Sigmoid colon (tissue), 7 donors: ENCODE results near the gene HES5. TPM values are rescaled to one million over a fixed set of nuclear protein-coding genes. Genes with fewer than 3 reads are reported as not detected.

Experiments
- DNase-seq: peaks from one replicate; pipeline ENCODE4 v3.0.0-alpha.2; 2019
- H3K27ac ChIP-seq, 4 donors: fragments of 200-600 bp; sonication (generic); one replicate each; pipeline ENCODE4 v1.5.1; 2016 to 2019; ENCODE audit warnings: mild to moderate bottlenecking in 1 of 4
- H3K27me3 ChIP-seq, 3 donors: fragments of 200-600 bp; sonication (generic); one replicate each; pipeline ENCODE4 v1.5.1; 2019; ENCODE audit warnings: mild to moderate bottlenecking in 1 of 3
- H3K36me3 ChIP-seq, 4 donors: fragments of 200-600 bp; sonication (generic); one replicate each; pipeline ENCODE4 v1.5.1; 2016 to 2019
- H3K4me1 ChIP-seq, 4 donors: fragments of 200-600 bp; sonication (generic); one replicate each; pipeline ENCODE4 v1.5.1; 2017 to 2019
- H3K4me3 ChIP-seq, 4 donors: fragments of 200-600 bp; sonication (generic); one replicate each; pipeline ENCODE4 v1.5.1; 2017 to 2019; ENCODE audit warnings: mild to moderate bottlenecking in 2 of 4, moderate library complexity in 1 of 4
- H3K9me3 ChIP-seq, 4 donors: fragments of 200-600 bp in 3 of 4; sonication (generic) in 3 of 4; one replicate each; pipeline versions ENCODE4 v1.5.1 to v1.6.1; 2013 to 2019
- CTCF ChIP-seq, 4 experiments: fragments of 450-650 bp in 3 of 4; fragments of 200-600 bp in 1 of 4; IDR thresholded peaks; one replicate each; pipeline ENCODE4 v1.5.1; 2016 to 2019; ENCODE audit warnings: antibody characterized with exemption in 4 of 4, mild to moderate bottlenecking in 3 of 4, moderate library complexity in 2 of 4
- EP300 ChIP-seq, 4 donors: sonication (generic); formaldehyde crosslinking; IDR thresholded peaks; one replicate each; pipeline ENCODE4 v1.6.1; 2017; ENCODE audit warnings: antibody characterized with exemption in 4 of 4
- POLR2A ChIP-seq, 2 donors: fragments of 450-650 bp; IDR thresholded peaks; one replicate each; pipeline ENCODE4 v1.6.1; 2016; ENCODE audit warnings: antibody characterized with exemption in 2 of 2, mild to moderate bottlenecking in 2 of 2, moderate library complexity in 2 of 2
- POLR2AphosphoS5 ChIP-seq, 4 donors: sonication (generic); formaldehyde crosslinking; IDR thresholded peaks; one replicate each; pipeline ENCODE4 v1.6.1; 2017; ENCODE audit warnings: antibody characterized with exemption in 4 of 4
- WGBS, 2 donors: extraction: QIAGEN DNeasy Blood & Tissue Kit; methylation state at CpG; one replicate each; pipeline ENCODE4 v1.1.7; 2013; 5-methylcytosine and 5-hydroxymethylcytosine counted together
- intact Hi-C: fragments of 100-400 bp; cut with DNase I; formaldehyde crosslinking; loops from one replicate; pipeline ENCODE4 v1.15.1; 2023
- polyA plus RNA-seq, 3 donors: library from polyadenylated mRNA; stranded (reverse); fragments of 200-250 nt; gene quantifications; one replicate each; pipeline ENCODE4 v1.2.3, GENCODE V29; 2013
- total RNA-seq, 4 donors: library from RNA; depleted of rRNA; stranded (reverse); fragments of >200 nt; gene quantifications; one replicate each; pipeline ENCODE4 v1.1.0, GENCODE V29; 2016
- donor health status: healthy with polysubstance abuse.
- donor health status: Bipolar disorder and iron deficiency.
- donor health status: healthy.

The HES5 gene
- total and polyA plus RNA-seq, 7 donors, result 0.36 to 1.2 (median 0.61) TPM; not detected in 4

GRCh38 chr1:2503554-2504224 lies 26.4 kb downstream of the HES5 start:
- TF ChIP-seq CTCF (IDR thresholded peaks at IDR 0.05) (no peak), EP300 (IDR thresholded peaks at IDR 0.05) (no peak), POLR2AphosphoS5 (IDR thresholded peaks at IDR 0.05) (no peak), POLR2A (IDR thresholded peaks at IDR 0.05) (no peak)
- H3K4me3 ChIP-seq, result no peak overlapping the region
- no peak for DNase-seq
- H3K4me1 ChIP-seq, result peaks cover 0 to 18% (median 10%) of the 10 kb centered on the region in 4 donors
- no peaks in the 10 kb centered on the region for H3K9me3 ChIP-seq
- H3K36me3 ChIP-seq, result peaks cover 0 to 13% (median 4%) of the 10 kb centered on the region in 4 donors
- peaks cover 17 to 71% (median 42%) of the 10 kb centered on the region in 3 donors for H3K27me3 ChIP-seq
- H3K27ac ChIP-seq, result no peak overlapping the region
- 36 to 48% methylated on average over 42 of the region's 42 CpGs for WGBS, 2 donors
- intact Hi-C loops, result no loop called here

- no peak for TF ChIP-seq POLR2A (IDR thresholded peaks at IDR 0.05)
- TF ChIP-seq EP300 (IDR thresholded peaks at IDR 0.05), result no peak
- TF ChIP-seq POLR2AphosphoS5 (IDR thresholded peaks at IDR 0.05), result no peak
- TF ChIP-seq CTCF (IDR thresholded peaks at IDR 0.05), result no peak
- no peak for DNase-seq
- no peaks in the 10 kb centered on the region for H3K9me3 ChIP-seq
- no peak overlapping the region for H3K27ac ChIP-seq
- peaks cover 0 to 18% (median 10%) of the 10 kb centered on the region in 4 donors for H3K4me1 ChIP-seq
- peaks cover 17 to 71% (median 42%) of the 10 kb centered on the region in 3 donors for H3K27me3 ChIP-seq
- intact Hi-C loops, result no loop called here
- 77 to 80% methylated on average over 36 of the region's 36 CpGs for WGBS, 2 donors
- H3K4me3 ChIP-seq, result no peak overlapping the region
- peaks cover 0 to 6% (median under 1%) of the 10 kb centered on the region in 4 donors for H3K36me3 ChIP-seq
Observed at GRCh38 chr1:2502661-2503553, 27.2 kb downstream of the HES5 start.

GRCh38 chr1:2502210-2502609 lies 27.9 kb downstream of the HES5 start:
- 88 to 92% methylated on average over 34 of the region's 34 CpGs for WGBS, 2 donors
- H3K27ac ChIP-seq, result no peak overlapping the region
- intact Hi-C loops, result no loop called here

GRCh38 chr1:2501820-2502119 lies 28.3 kb downstream of the HES5 start:
- DNase-seq, result no peak
- no peak overlapping the region for H3K4me3 ChIP-seq
- WGBS, 2 donors, result 71 to 76% methylated on average over 7 of the region's 7 CpGs
- intact Hi-C loops, result no loop called here
- H3K27ac ChIP-seq, result no peak overlapping the region
- TF ChIP-seq POLR2AphosphoS5 (IDR thresholded peaks at IDR 0.05) (no peak), CTCF (IDR thresholded peaks at IDR 0.05) (no peak), EP300 (IDR thresholded peaks at IDR 0.05) (no peak), POLR2A (IDR thresholded peaks at IDR 0.05) (no peak)
- peaks cover 0 to 15% (median 10%) of the 10 kb centered on the region in 4 donors for H3K4me1 ChIP-seq
- H3K36me3 ChIP-seq, result no peaks in the 10 kb centered on the region
- H3K9me3 ChIP-seq, result no peaks in the 10 kb centered on the region
- peaks cover 17 to 71% (median 42%) of the 10 kb centered on the region in 3 donors for H3K27me3 ChIP-seq

More at GRCh38 chr1:2502210-2502609, 27.9 kb downstream of the HES5 start:
- Histone ChIP-seq H3K4me3 (no peak overlapping the region), H3K9me3 (no peaks in the 10 kb centered on the region), H3K36me3 (no peaks in the 10 kb centered on the region), H3K4me1 (peaks cover 0 to 18% (median 10%) of the 10 kb centered on the region in 4 donors), H3K27me3 (peaks cover 17 to 71% (median 42%) of the 10 kb centered on the region in 3 donors)
- TF ChIP-seq CTCF (IDR thresholded peaks at IDR 0.05) (no peak), POLR2AphosphoS5 (IDR thresholded peaks at IDR 0.05) (no peak), EP300 (IDR thresholded peaks at IDR 0.05) (no peak), POLR2A (IDR thresholded peaks at IDR 0.05) (no peak)
- no peak for DNase-seq
